H1 (cell line): Measurements from ENCODE around the gene EFHD1. TPM values are rescaled to one million over a fixed set of nuclear protein-coding genes. Genes with fewer than 3 reads are reported as not detected.
"Not testable (repeated sequence)": the region's sequence is repeated elsewhere in the genome, so short reads cannot be mapped to it uniquely, and the experiment has no call there.

ENCODE experiments used
- CTCF ChIA-PET: fragments of 300-600 bp; sonication (Branson Sonifier 250); formaldehyde crosslinking; loops from one replicate; lab custom pipeline; 2021; ENCODE audit not compliant: partially characterized antibody; lab: Charles Lee
- POLR2A ChIA-PET: fragments of 300-600 bp; sonication (Branson Sonifier 250); formaldehyde crosslinking; loops from one replicate; lab custom pipeline; 2021; ENCODE audit warnings: inconsistent platforms; ENCODE audit not compliant: partially characterized antibody; lab: Charles Lee
- DNase-seq, 2 experiments: peaks; one replicate each; pipeline versions ENCODE4 v3.0.0 to v3.0.0-alpha.2; 2010 to 2022; ENCODE audit warnings: low spot score in 2 of 2, low read depth in 1 of 2, mixed read lengths in 1 of 2
- FAIRE-seq: peaks from 2 replicates; lab custom pipeline; 2011; peaks lifted over from hg19 to GRCh38; lab: Jason Lieb, UNC
- H2AFZ ChIP-seq: 2 replicates; pipeline ENCODE4 v1.8.1; 2012; ENCODE audit warnings: low read length, inconsistent platforms
- H2AK5ac ChIP-seq: 2 replicates; pipeline ENCODE4 v1.6.1; 2013; ENCODE audit warnings: low read depth, low read length
- H2BK120ac ChIP-seq: replicated peaks from 2 replicates; pipeline ENCODE3; 2013; ENCODE audit warnings: low read depth, low read length, inconsistent platforms
- H2BK12ac ChIP-seq: 2 replicates; pipeline ENCODE4 v1.6.1; 2013; ENCODE audit warnings: low read depth, low read length
- H2BK15ac ChIP-seq: 2 replicates; pipeline ENCODE4 v1.6.1; 2013; ENCODE audit warnings: low read length
- H2BK20ac ChIP-seq: 2 replicates; pipeline ENCODE4 v1.6.1; 2013; ENCODE audit warnings: low read length
- H2BK5ac ChIP-seq: 2 replicates; pipeline ENCODE4 v1.6.1; 2013; ENCODE audit warnings: low read depth, low read length
- H3K14ac ChIP-seq: 2 replicates; pipeline ENCODE4 v1.6.1; 2013; ENCODE audit warnings: inconsistent platforms; ENCODE audit not compliant: insufficient read length
- H3K18ac ChIP-seq: 2 replicates; pipeline ENCODE4 v1.6.1; 2013; ENCODE audit warnings: low read length; ENCODE audit errors: extremely low read depth
- H3K23ac ChIP-seq: 2 replicates; pipeline ENCODE4 v1.6.1; 2013; ENCODE audit warnings: inconsistent platforms; ENCODE audit not compliant: insufficient read length
- H3K23me2 ChIP-seq: 2 replicates; pipeline ENCODE4 v1.6.1; 2013; ENCODE audit warnings: low read depth, low read length
- H3K27ac ChIP-seq: 2 replicates; pipeline ENCODE4 v1.6.1; 2011; ENCODE audit warnings: low read depth, low read length, inconsistent platforms
- H3K27me3 ChIP-seq, 4 experiments: replicated peaks in 1 of 4; 1 replicate in 1 of 4; 2 replicates in 3 of 4; pipeline versions ENCODE4 v1.6.1 to v1.8.1; 2011 to 2013; ENCODE audit warnings: low read length in 3 of 4, mild to moderate bottlenecking in 3 of 4, inconsistent platforms in 2 of 4, mixed read lengths in 2 of 4, moderate library complexity in 1 of 4; ENCODE audit not compliant: control insufficient read depth in 3 of 4, insufficient read depth in 3 of 4; ENCODE audit errors: extremely low read depth in 1 of 4
- H3K36me3 ChIP-seq, 4 experiments: 2 replicates each; pipeline versions ENCODE4 v1.6.1 to v1.8.1; 2011 to 2013; ENCODE audit warnings: mild to moderate bottlenecking in 4 of 4, low read length in 3 of 4, moderate library complexity in 2 of 4, control low read depth in 1 of 4, inconsistent platforms in 1 of 4; ENCODE audit not compliant: insufficient read depth in 4 of 4, control insufficient read depth in 2 of 4
- H3K4ac ChIP-seq: replicated peaks from 2 replicates; pipeline ENCODE3; 2013; ENCODE audit warnings: low read length, low read depth, mixed read lengths, inconsistent platforms; ENCODE audit not compliant: insufficient read length
- H3K4me1 ChIP-seq, 4 experiments: replicated peaks in 1 of 4; 1 replicate in 1 of 4; 2 replicates in 3 of 4; pipeline versions ENCODE4 v1.6.1 to v1.8.1; 2011 to 2013; ENCODE audit warnings: low read length in 3 of 4, inconsistent platforms in 2 of 4, mixed read lengths in 1 of 4; ENCODE audit not compliant: insufficient read depth in 4 of 4, control insufficient read depth in 3 of 4
- H3K4me2 ChIP-seq, 2 experiments: 2 replicates each; pipeline versions ENCODE4 v1.6.1 to v1.8.1; 2011 to 2013; ENCODE audit warnings: low read depth in 2 of 2, low read length in 2 of 2, control low read depth in 1 of 2, inconsistent platforms in 1 of 2, mild to moderate bottlenecking in 1 of 2; ENCODE audit not compliant: insufficient read depth in 1 of 2
- H3K4me3 ChIP-seq, 4 experiments: fragments of 200-600, 300-600 bp in 1 of 4; sonication (generic), shearing (Covaris generic), sonication (Bioruptor Twin) in 1 of 4; 2 replicates each; pipeline versions ENCODE4 v1.5.1 to v1.8.1; 2011 to 2016; ENCODE audit warnings: low read length in 4 of 4, low read depth in 3 of 4, control low read depth in 2 of 4, inconsistent platforms in 2 of 4, mild to moderate bottlenecking in 2 of 4, mixed read lengths in 1 of 4, moderate library complexity in 1 of 4; ENCODE audit not compliant: insufficient read depth in 2 of 4; ENCODE audit errors: extremely low read depth in 1 of 4
- H3K56ac ChIP-seq: replicated peaks from 2 replicates; pipeline ENCODE3; 2013; ENCODE audit warnings: low read depth, mild to moderate bottlenecking, mixed read lengths, low read length, inconsistent platforms; ENCODE audit not compliant: insufficient read length
- H3K79me1 ChIP-seq: 2 replicates; pipeline ENCODE4 v1.6.1; 2013; ENCODE audit warnings: low read depth, low read length, control low read depth
- H3K79me2 ChIP-seq, 2 experiments: 2 replicates each; pipeline versions ENCODE4 v1.6.1 to v1.8.1; 2012 to 2013; ENCODE audit warnings: low read length in 2 of 2, mild to moderate bottlenecking in 2 of 2, inconsistent platforms in 1 of 2; ENCODE audit not compliant: insufficient read depth in 2 of 2, control insufficient read depth in 1 of 2
- H3K9ac ChIP-seq, 4 experiments: replicated peaks in 1 of 4; 1 replicate in 1 of 4; 2 replicates in 3 of 4; pipeline versions ENCODE4 v1.6.1 to v1.8.1; 2011 to 2013; ENCODE audit warnings: low read depth in 3 of 4, low read length in 3 of 4, control low read depth in 2 of 4, mild to moderate bottlenecking in 2 of 4, moderate library complexity in 2 of 4, inconsistent platforms in 1 of 4; ENCODE audit errors: extremely low read depth in 1 of 4
- H3K9me3 ChIP-seq, 2 experiments: 2 replicates each; pipeline versions ENCODE4 v1.6.1 to v1.8.1; 2012 to 2013; ENCODE audit warnings: mild to moderate bottlenecking in 2 of 2, moderate library complexity in 2 of 2, control low read depth in 1 of 2, inconsistent platforms in 1 of 2, low read depth in 1 of 2, low read length in 1 of 2, mixed read lengths in 1 of 2; ENCODE audit not compliant: insufficient read depth in 2 of 2
- H4K20me1 ChIP-seq, 2 experiments: replicated peaks in 1 of 2; 2 replicates each; pipeline versions ENCODE3 to v1.8.1; 2011 to 2013; ENCODE audit warnings: inconsistent platforms in 2 of 2, low read length in 2 of 2, mild to moderate bottlenecking in 1 of 2; ENCODE audit not compliant: insufficient read depth in 2 of 2, control insufficient read depth in 1 of 2
- H4K5ac ChIP-seq: 2 replicates; pipeline ENCODE4 v1.6.1; 2013; ENCODE audit warnings: low read length, low read depth, mixed read lengths, inconsistent platforms; ENCODE audit not compliant: insufficient read length
- H4K8ac ChIP-seq: 2 replicates; pipeline ENCODE4 v1.8.0; 2013; ENCODE audit warnings: mild to moderate bottlenecking, moderate library complexity, low read length, inconsistent platforms; ENCODE audit not compliant: insufficient read depth; ENCODE audit errors: extremely low read depth
- H4K91ac ChIP-seq: replicated peaks from 2 replicates; pipeline ENCODE3; 2013; ENCODE audit warnings: low read length, mixed read lengths, inconsistent platforms; ENCODE audit not compliant: insufficient read length
- CHD2 ChIP-seq: IDR thresholded peaks from 2 replicates; pipeline ENCODE4 v1.6.1; 2012; ENCODE audit warnings: low read length, improper control_type of control experiment
- RFX5 ChIP-seq: IDR thresholded peaks from 2 replicates; pipeline ENCODE4 v1.6.1; 2011; ENCODE audit warnings: low read depth, low read length, improper control_type of control experiment, borderline replicate concordance
- TBP ChIP-seq: IDR thresholded peaks from 2 replicates; pipeline ENCODE4 v1.6.1; 2011; ENCODE audit warnings: low read depth, low read length, improper control_type of control experiment
- WGBS, 2 experiments: shearing (Covaris generic) in 1 of 2; methylation state at CpG; one replicate each; pipeline versions ENCODE4 v1.1.6 to v1.1.7; 2013 to 2015; ENCODE audit warnings: low lambda C conversion rate in 2 of 2, mixed read lengths in 2 of 2, inconsistent platforms in 1 of 2, low coverage in 1 of 2, missing lambda C conversion rate in 1 of 2; ENCODE audit not compliant: insufficient replicate concordance in 2 of 2, insufficient coverage in 1 of 2, insufficient read length in 1 of 2; ENCODE audit errors: extremely low coverage in 1 of 2, missing lambda C conversion rate in 1 of 2; 5-methylcytosine and 5-hydroxymethylcytosine counted together
- polyA plus RNA-seq, 7 experiments: library from polyadenylated mRNA; depleted of rRNA in 3 of 7; stranded (reverse) in 5 of 7; unstranded in 2 of 7; fragments of >200 nt in 5 of 7; fragments of 200-250 nt in 2 of 7; gene quantifications; 1 replicate in 5 of 7; 2 replicates in 1 of 7; 4 replicates in 1 of 7; pipeline versions ENCODE4 v1.2.1 to v1.2.3, GENCODE V29; 2011 to 2013; ENCODE audit warnings: missing spikeins in 2 of 7, mixed read lengths in 2 of 7
- total RNA-seq: library from RNA; stranded (reverse); fragmentation: NEBNext Ultra II Directional; extraction: Animal tissue kit (Norgen Biotek cat#: 25700); gene quantifications from 2 replicates; pipeline ENCODE4 v1.2.1, GENCODE V29; 2021

The EFHD1 gene
- total and polyA plus RNA-seq, 2 of the 8 experiments (the other 6 are each of a cell fraction or from before 2014, with no cell fraction given), result 3.4 to 4.5 TPM

DNA sequence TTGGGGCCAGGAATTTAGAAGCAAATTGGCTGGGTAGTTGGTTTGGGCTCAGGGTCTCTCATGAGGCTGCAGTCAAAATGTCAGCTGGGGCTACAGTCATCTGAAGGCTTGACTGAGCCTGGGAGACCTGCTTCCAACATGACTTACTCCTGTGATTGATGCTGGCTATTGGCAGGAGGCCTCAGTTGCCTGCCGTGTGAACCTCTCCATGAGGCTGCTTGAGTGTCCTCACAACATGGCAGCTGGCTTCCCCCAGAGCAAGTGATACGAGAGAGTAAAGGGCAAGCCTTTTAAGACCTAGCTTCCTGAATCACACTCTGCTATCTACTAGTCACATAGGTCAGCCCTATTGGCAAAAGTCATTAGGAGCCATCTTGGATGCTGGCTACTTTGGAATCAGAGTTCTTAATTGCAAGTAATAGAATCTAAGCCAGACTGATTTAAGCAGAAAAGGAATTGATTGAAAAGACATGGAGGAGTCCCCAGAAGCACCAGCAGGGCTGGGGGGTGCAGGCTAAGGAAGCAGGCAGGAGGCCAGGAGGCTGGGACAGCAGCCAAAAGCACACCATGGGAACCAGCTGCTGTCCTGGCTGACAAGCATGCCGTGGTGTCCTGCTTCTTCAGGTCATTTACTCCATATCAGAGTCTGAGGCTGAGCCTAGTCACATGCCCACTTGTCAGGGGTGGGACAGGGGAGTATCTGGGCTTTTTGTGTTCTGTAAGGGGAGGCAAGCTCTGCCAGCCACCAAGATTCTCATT lies 55.9 kb downstream of the EFHD1 start (continued):
- TF ChIP-seq TBP, result no peak
- no peak for TF ChIP-seq RFX5
- TF ChIP-seq CHD2, result no peak

DNA sequence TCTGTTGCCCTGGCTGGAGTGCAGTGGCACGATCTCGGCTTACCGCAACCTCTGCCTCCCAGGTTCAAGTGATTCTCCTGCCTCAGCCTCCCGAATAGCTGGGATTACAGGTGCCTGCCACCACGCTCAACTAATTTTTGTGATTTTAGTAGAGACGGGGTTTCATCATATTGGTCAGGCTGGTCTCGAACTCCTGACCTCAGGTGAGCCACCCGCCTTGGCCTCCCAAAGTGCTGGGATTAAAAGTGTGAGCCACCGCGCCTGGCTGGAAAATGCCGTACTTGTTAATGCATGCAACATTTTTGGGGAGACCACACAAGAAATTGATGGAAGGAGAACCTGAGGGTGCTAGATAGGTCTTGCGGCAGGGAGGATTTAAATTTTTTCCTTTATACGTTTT lies 57.7 kb downstream of the EFHD1 start:
- H3K4me3 ChIP-seq, H4K5ac ChIP-seq, H4K20me1 ChIP-seq, H3K14ac ChIP-seq, H2BK12ac ChIP-seq, H3K4ac ChIP-seq, H3K36me3 ChIP-seq, H2BK20ac ChIP-seq, DNase-seq, H3K9ac ChIP-seq, H2BK15ac ChIP-seq, H3K27me3 ChIP-seq, POLR2A ChIA-PET, H2BK5ac ChIP-seq, H3K4me1 ChIP-seq, H3K79me1 ChIP-seq, H3K23ac ChIP-seq, H2BK120ac ChIP-seq, H4K8ac ChIP-seq, H3K27ac ChIP-seq, H2AK5ac ChIP-seq, FAIRE-seq, H3K4me2 ChIP-seq, H3K79me2 ChIP-seq, H3K9me3 ChIP-seq, H3K56ac ChIP-seq, H2AFZ ChIP-seq, H3K23me2 ChIP-seq, H4K91ac ChIP-seq, H3K18ac ChIP-seq: not testable (repeated sequence)
- CTCF ChIA-PET, result interaction anchor here (0.6 to 0.7 kb wide), 2 partner anchors 10 to 306 kb away, joined by 3 read pairs; no protein-coding TSS in a partner anchor
- 94% methylated on average over 10 of the region's 13 CpGs; no CpG with 5 or more reads in 1 of the 2 experiments for WGBS, 2 experiments
